Hepatocyte (in vitro differentiated cells): ENCODE measurements around the gene PCBP3.

Experiments
- CTCF ChIP-seq: fragments of 200-600 bp; sonication (generic); IDR thresholded peaks from 2 replicates; pipeline ENCODE4 v1.5.1; 2016; ENCODE audit warnings: antibody characterized with exemption, mild to moderate bottlenecking; ENCODE audit not compliant: poor library complexity
- EZH2 ChIP-seq: fragments of 200-600 bp; sonication (generic); IDR thresholded peaks from 2 replicates; pipeline ENCODE4 v1.6.1; 2016; ENCODE audit warnings: antibody characterized with exemption, mild to moderate bottlenecking, borderline replicate concordance

GRCh38 chr21:45601551-45601950 is 42.0 kb upstream of the PCBP3 start:
- TF ChIP-seq CTCF (no peak), EZH2 (no peak)
